ENCODE results near the gene CSRP1.

DNA sequence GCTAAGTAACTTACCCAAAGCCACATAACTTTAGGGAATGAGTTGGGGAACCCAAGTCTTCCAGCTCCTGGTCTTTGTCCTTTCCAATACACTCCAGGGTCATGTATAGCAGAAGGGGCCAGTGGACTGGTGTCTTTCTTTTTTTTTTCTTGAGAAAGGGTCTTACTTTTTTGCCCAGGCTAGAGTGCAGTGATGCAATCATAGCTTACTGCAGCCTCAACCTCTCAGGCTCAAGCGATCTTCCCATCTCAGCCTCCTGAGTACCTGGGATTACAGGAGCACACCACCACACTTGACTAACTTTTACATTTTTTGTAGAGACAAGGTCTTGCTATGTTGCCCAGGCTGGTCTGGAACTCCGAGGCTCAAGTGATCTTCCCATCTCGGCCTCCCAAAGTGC is 44.2 kb upstream of the CSRP1 start:
- TF ChIP-seq POLR2AphosphoS5 (IDR thresholded peaks at IDR 0.05; ENCODE audit: low read depth) (no peak), CTCF (IDR thresholded peaks at IDR 0.05; ENCODE audit: insufficient read depth, low read length) (no peak)

All from HL-60 (cell line).